ENCODE measurements around the gene PIK3CD. TPM values are rescaled to one million over a fixed set of nuclear protein-coding genes. Genes with fewer than 3 reads are reported as not detected.
"Not testable (repeated sequence)": the region's sequence is repeated elsewhere in the genome, so short reads cannot be mapped to it uniquely, and the experiment has no call there.

PIK3CD gene
- total RNA-seq, 2 experiments from 2014 or later = 222 to 242 TPM

DNA sequence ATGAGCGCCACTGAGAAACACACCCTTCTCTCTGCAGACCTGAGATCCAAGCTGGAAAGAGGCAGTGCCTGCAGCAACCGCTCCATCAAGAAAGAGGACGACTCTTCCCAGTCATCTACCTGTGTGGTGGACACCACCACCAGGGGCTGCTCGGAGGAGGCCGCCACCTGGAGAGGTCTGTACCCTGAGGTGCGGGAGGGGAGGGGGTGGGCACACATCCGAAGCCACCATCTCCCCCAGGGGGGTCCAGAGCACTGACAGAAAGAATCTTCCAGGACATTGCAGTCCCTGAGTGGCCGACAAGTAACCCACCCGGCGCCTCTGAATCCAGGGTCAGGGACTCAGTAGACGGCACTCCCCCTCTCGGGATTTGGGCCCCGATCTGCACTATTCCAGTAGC is 39.8 kb upstream of the PIK3CD start:
- ChIA-PET CTCF (interaction anchor here (0.6 to 2.4 kb wide), 4 partner anchors 15 to 35 kb away, joined by 3 to 6 read pairs (median 4); no protein-coding TSS in a partner anchor), POLR2A (no interaction called here)
- H3K36me3 Mint-ChIP-seq (ENCODE audit: low read depth) = peaks cover 2% of the 10 kb centered on the region

DNA sequence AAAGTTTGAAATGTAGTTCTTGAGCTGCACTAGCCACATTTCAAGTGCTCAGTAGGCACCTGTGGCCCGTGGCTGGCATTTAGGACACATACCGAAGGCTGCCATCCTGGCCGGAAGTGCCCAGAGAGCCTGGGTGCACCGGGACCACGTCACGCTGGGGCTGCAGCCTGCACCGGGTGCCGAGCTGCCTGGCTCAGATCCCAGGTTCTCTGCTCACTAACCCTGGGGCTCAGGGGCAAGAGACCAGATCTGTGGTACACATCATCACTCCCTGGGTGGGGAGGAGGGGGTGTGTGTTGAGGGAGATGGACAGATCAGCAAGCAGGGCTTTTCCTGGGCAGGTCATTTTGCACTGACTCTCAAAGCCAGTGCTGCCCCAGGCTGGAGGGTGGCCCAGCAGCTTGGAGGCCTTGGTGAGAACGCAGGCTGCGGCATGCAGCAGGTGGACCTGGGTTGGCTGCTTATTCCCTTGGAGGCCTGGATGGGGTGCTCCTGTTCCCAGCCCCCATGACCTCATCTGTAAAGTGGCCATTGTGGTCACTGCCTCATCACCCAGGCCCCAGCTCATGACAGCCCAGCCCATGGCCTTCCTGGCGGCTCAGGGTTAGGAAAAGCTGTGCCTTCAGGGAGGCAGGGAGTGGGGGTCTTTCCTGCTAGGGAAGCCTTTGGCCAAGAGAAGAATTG is 39.2 kb upstream of the PIK3CD start:
- DNase-seq = no peak
- ChIA-PET CTCF (interaction anchor here (0.6 to 2.4 kb wide), 4 partner anchors 15 to 34 kb away, joined by 3 to 6 read pairs (median 4); no protein-coding TSS in a partner anchor), POLR2A (no interaction called here)
- no peak overlapping the region for H3K27ac Mint-ChIP-seq
- no peak overlapping the region for H3K4me3 Mint-ChIP-seq
- no peaks in the 10 kb centered on the region for H3K4me1 Mint-ChIP-seq
- no peaks in the 10 kb centered on the region for H3K9me3 Mint-ChIP-seq
- H3K36me3 Mint-ChIP-seq (ENCODE audit: low read depth) = peaks cover 2% of the 10 kb centered on the region
- H3K27me3 Mint-ChIP-seq = no peaks in the 10 kb centered on the region

More for the DNA sequence above, 39.8 kb upstream of the PIK3CD start:
- Mint-ChIP-seq H3K9me3 (no peaks in the 10 kb centered on the region), H3K27ac (no peak overlapping the region), H3K27me3 (no peaks in the 10 kb centered on the region), H3K4me3 (no peak overlapping the region), H3K4me1 (no peaks in the 10 kb centered on the region)
- no peak for DNase-seq

DNA sequence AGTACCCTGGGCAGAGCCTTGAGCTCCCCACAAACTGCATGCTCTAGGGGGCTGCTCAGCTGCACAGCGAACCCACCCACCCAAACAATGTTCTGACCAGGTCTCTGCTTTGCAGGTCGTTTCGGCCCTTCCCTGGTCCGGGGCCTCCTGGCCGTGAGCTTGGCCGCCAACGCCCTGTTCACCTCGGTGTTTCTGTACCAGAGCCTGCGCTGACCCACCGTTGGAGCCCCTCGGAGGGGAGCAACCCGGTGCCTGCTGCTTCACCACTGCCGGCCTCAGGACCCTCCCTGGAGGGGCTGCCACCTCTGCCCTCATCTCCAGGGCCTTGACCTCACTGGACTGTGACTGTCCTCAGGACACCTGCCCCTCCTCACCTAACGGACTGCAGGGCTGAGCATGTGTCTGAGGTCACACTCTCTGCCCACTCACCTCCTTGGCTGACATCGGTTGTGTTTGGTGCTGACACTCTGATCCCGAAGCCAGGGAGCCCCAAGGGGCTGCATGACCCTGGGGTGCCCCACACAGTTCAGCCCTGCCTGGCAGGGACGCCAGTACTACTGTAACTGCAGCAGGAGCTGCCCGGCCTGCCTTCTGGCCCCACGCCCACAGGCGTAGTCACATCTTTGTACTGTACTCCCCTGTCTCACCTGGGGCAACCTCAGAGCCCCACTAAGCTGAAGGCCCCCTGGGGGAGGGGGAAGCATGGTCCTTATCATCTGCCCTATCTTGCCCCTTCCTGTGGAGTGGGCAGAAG is 38.5 kb upstream of the PIK3CD start:
- Mint-ChIP-seq H3K27ac (peak overlapping the region; percentile 46), H3K9me3 (no peaks in the 10 kb centered on the region), H3K4me1 (no peaks in the 10 kb centered on the region), H3K27me3 (no peaks in the 10 kb centered on the region), H3K4me3 (no peak overlapping the region), H3K36me3 (ENCODE audit: low read depth) (peaks cover 2% of the 10 kb centered on the region)
- ChIA-PET CTCF (interaction anchor here (1.3 kb wide), 1 partner anchor 23 kb away, joined by 5 read pairs; no protein-coding TSS in a partner anchor), POLR2A (no interaction called here)
- DNase-seq = no peak

DNA sequence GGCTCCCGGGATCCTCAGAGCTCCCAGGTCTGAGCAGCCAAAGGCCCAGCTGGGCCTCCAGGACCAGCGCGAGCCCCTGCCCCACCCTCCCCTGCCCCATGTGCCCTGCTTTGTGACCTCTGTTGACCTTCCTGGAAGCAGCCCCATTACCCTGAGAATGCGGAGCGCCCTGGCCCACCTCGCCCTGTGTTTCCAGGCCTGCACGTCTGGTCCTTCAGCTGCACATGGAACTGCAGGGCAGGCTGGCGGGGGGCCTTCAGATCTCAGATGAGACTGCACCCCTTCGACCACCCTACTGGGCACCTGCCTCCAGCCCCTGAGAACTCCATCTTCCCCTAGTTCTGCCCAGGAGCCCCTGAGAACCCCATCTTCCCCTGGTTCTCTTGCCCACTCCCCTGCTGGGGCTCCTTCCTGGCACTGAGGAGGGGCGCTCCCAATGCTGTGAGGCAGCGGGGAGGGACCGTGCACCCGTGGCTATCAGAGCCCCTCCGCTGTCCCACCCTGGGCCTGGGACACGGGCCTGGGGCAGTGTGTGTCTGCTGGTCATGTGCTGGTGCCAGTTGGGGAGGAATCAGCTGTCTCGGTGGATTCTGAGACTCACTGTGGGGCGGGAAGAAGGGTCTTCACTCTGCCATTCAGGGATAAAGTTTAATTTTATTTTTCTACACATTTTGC is 37.8 kb upstream of the PIK3CD start:
- Mint-ChIP-seq H3K27ac (no peak overlapping the region), H3K36me3 (ENCODE audit: low read depth) (peaks cover 2% of the 10 kb centered on the region), H3K4me1 (no peaks in the 10 kb centered on the region), H3K9me3 (no peaks in the 10 kb centered on the region), H3K27me3 (peaks cover under 1% of the 10 kb centered on the region), H3K4me3 (no peak overlapping the region)
- no peak for DNase-seq
- POLR2A ChIA-PET = no interaction called here
- CTCF ChIA-PET = interaction anchor here (1.3 kb wide), 1 partner anchor 53 kb away, joined by 4 read pairs; no protein-coding TSS in a partner anchor

DNA sequence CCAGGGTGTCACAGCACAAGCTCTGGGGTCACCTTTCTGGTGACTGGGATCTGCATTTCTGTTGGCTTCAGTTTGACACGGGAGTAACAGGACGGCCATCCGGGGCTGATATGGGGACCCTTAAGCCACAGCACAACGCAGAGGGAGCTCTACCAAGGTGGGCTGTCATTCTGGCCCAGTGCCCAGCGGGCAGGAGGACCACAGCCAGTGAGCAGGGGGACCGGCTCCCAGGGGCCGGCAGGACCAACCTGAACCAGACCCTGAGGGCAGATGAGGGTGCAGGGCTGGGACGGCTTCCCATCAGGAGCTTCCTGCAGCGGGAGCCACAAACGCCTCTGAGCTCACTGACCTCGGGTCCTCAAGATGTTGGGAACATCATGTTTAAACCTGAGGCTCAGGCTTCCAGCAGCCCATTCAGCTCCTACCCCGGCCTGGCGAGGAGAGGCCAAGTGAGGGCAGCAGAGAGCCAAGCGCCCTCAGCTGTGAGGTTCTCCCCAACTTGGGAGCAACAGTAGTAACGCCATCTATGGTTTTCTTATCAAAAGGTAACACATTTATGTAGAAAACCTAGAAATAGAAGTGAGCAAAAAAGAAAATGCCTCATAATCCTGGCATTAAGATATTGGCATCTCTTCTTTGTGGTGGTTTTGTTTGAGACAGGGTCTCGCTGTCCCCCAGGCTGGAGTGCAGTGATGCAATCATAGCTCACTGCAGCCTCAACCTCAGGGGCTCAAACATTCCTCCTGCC is 36.0 kb upstream of the PIK3CD start:
- Mint-ChIP-seq H3K9me3 (no peaks in the 10 kb centered on the region), H3K27ac (peak overlapping the region; percentile 25), H3K27me3 (peaks cover 5% of the 10 kb centered on the region), H3K4me1 (no peaks in the 10 kb centered on the region), H3K4me3 (no peak overlapping the region), H3K36me3 (ENCODE audit: low read depth) (peaks cover 2% of the 10 kb centered on the region)
- CTCF ChIA-PET = interaction anchor here (0.6 to 4.0 kb wide), 16 partner anchors 8 to 415 kb away, joined by 3 to 18 read pairs (median 4); no protein-coding TSS in a partner anchor
- DNase-seq = peak; percentile 72
- POLR2A ChIA-PET = interaction anchor here (0.6 kb wide), 1 partner anchor 37 kb away, joined by 4 read pairs; no protein-coding TSS in a partner anchor

DNA sequence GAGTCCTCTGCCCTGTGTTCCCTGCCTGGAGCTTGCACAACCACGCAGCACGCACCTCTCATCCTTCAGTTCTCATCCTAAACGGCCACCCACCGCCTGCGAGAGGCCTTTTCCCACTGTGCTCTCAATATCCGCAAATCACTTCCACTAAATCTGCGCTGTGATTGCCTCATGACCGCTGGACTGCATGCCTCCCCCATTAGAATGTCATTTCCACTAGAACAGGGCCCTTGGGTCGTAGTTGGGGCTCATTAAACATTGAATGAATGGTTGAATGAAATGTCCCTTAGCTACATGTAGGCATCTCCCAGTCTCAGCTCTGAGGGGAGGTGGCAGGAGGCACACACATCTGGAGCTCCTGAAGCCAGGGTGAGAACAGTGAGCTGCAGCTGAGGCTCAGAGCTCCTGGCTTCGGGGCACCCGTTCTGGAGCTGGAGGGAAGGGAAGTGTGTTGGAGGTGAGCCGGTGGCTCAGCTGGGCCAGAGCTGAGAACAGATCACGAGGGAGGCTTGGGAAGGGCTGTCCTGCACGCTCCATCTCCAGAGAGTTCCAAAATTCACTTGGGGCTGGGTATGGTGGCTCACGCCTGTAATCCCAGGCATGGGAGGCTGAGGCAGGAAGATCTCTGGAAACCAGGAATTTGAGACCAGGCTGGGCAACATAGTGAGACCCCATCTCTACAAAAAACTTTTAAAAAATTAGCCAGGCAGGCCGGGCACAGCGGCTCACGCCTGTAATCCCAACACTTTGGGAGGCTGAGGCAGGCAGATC is 32.4 kb upstream of the PIK3CD start:
- Mint-ChIP-seq H3K27ac (no peak overlapping the region), H3K9me3 (no peaks in the 10 kb centered on the region), H3K4me3 (no peak overlapping the region), H3K36me3 (ENCODE audit: low read depth) (no peaks in the 10 kb centered on the region), H3K4me1 (peaks cover 2% of the 10 kb centered on the region), H3K27me3 (peaks cover 13% of the 10 kb centered on the region)
- POLR2A ChIA-PET = no interaction called here
- CTCF ChIA-PET = interaction anchor here (4.0 kb wide), 1 partner anchor 8 kb away, joined by 18 read pairs; no protein-coding TSS in a partner anchor
- no peak for DNase-seq

DNA sequence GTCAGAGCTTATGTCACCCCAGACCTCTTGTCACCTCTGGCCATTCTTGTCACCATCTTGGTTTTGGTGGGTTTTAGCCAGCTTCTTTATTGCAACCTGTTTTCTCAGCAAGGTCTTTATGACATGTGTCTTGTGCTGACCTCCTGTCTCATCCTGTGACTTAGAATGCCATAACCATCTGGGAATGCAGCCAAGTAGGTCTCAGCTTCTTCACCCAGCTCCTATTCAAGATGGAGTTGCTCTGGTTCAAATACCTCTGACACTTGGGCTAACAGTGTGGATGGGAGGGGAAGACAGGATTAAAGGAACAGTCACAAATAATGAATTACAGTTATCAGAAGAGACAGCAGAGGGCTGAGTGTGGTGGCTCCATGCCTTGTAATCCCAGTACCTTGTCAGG is 30.5 kb upstream of the PIK3CD start:
- H3K4me3 Mint-ChIP-seq = no peak overlapping the region
- CTCF ChIA-PET = interaction anchor here (0.6 kb wide), 1 partner anchor 1939 kb away, joined by 3 read pairs; no protein-coding TSS in a partner anchor
- DNase-seq = no peak
- peaks cover 16% of the 10 kb centered on the region for H3K27me3 Mint-ChIP-seq
- no peaks in the 10 kb centered on the region for H3K9me3 Mint-ChIP-seq
- no peak overlapping the region for H3K27ac Mint-ChIP-seq
- POLR2A ChIA-PET = no interaction called here
- H3K4me1 Mint-ChIP-seq = peaks cover 9% of the 10 kb centered on the region
- H3K36me3 Mint-ChIP-seq (ENCODE audit: low read depth) = no peaks in the 10 kb centered on the region

DNA sequence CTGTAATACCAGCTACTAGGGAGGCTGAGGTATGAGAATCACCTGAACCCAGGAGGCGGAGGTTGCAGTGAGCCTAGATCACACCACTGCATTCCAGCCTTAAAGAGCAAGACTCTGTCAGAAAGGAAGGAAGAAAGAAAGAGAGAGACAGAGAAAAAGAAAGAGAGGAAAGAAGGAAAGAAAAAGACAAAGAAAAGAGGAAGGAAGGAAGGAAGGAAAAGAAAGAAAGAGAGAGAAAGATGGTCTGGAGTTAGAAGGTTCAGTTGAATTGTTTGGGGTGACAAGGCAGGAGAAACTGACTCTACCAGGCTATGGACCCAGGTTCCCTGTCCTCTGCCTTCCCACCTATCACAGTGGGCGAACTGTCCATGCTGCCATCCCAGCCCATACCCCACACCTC is 27.4 kb upstream of the PIK3CD start:
- peaks cover 29% of the 10 kb centered on the region for H3K4me1 Mint-ChIP-seq
- ChIA-PET CTCF (interaction anchor here (0.7 to 1.1 kb wide), 2 partner anchors 9 to 277 kb away, joined by 4 to 5 read pairs; no protein-coding TSS in a partner anchor), POLR2A (no interaction called here)
- H3K9me3 Mint-ChIP-seq = no peaks in the 10 kb centered on the region
- peaks cover 13% of the 10 kb centered on the region for H3K27me3 Mint-ChIP-seq
- DNase-seq = no peak
- H3K27ac Mint-ChIP-seq = no peak overlapping the region
- H3K36me3 Mint-ChIP-seq (ENCODE audit: low read depth) = peaks cover 3% of the 10 kb centered on the region
- H3K4me3 Mint-ChIP-seq = no peak overlapping the region

DNA sequence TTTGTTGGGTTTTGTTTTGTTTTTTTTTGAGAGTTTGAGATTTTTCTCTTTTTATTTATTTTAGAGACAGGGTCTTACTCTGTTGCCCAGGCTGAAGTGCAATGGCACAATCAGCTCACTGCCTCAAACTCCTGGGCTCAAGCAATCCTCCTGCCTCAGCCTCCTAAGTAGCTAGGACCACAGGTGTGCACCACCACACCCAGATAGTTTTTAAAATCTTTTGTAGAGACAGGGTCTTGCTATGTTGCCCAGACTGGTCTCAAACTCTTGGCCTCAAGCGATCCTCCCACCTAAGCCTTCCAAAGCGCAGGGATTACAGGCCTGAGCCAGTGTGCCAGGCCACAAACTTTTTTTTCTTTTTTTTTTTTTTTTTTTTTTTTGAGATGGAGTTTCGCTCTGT is 26.5 kb upstream of the PIK3CD start:
- peaks cover 12% of the 10 kb centered on the region for H3K27me3 Mint-ChIP-seq
- H3K9me3 Mint-ChIP-seq; H3K4me3 Mint-ChIP-seq; H3K36me3 Mint-ChIP-seq (ENCODE audit: low read depth); POLR2A ChIA-PET; H3K27ac Mint-ChIP-seq; DNase-seq: not testable (repeated sequence)
- CTCF ChIA-PET = interaction anchor here (0.6 to 2.7 kb wide), 3 partner anchors 95 to 577 kb away, joined by 3 to 12 read pairs (median 4); no protein-coding TSS in a partner anchor
- H3K4me1 Mint-ChIP-seq = peaks cover 29% of the 10 kb centered on the region

DNA sequence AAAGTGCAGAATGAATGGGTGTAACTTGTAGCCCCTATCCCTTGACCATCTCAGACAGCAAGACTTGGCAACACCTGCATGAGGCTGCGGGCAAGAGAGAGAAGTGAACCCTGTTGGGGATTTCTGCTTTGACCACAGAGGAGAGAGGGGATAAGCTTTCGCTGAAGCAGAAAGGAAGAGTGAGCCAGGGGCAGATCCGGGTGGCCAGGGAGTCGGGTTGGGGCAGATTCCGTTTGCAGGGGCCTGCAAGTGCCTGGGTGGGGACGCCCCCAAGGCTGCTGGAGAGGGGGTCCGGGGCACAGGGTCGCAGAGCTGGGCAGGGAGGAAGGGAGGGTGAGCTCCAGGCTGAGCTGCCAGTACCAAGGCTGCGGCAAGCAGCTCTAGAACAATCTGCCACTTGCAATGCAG is 25.3 kb upstream of the PIK3CD start:
- Mint-ChIP-seq H3K27me3 (peaks cover 12% of the 10 kb centered on the region), H3K9me3 (no peaks in the 10 kb centered on the region), H3K4me1 (peaks cover 32% of the 10 kb centered on the region), H3K27ac (peak overlapping the region; percentile 82), H3K4me3 (peak overlapping the region; percentile 75), H3K36me3 (ENCODE audit: low read depth) (peaks cover 16% of the 10 kb centered on the region)
- peak; percentile 24 for DNase-seq
- ChIA-PET CTCF (interaction anchor here (0.6 to 7.1 kb wide), 51 partner anchors 9 to 868 kb away, joined by 3 to 81 read pairs (median 4); partner anchors contain the start of genes KIF1B and PIK3CD), POLR2A (no interaction called here)

DNA sequence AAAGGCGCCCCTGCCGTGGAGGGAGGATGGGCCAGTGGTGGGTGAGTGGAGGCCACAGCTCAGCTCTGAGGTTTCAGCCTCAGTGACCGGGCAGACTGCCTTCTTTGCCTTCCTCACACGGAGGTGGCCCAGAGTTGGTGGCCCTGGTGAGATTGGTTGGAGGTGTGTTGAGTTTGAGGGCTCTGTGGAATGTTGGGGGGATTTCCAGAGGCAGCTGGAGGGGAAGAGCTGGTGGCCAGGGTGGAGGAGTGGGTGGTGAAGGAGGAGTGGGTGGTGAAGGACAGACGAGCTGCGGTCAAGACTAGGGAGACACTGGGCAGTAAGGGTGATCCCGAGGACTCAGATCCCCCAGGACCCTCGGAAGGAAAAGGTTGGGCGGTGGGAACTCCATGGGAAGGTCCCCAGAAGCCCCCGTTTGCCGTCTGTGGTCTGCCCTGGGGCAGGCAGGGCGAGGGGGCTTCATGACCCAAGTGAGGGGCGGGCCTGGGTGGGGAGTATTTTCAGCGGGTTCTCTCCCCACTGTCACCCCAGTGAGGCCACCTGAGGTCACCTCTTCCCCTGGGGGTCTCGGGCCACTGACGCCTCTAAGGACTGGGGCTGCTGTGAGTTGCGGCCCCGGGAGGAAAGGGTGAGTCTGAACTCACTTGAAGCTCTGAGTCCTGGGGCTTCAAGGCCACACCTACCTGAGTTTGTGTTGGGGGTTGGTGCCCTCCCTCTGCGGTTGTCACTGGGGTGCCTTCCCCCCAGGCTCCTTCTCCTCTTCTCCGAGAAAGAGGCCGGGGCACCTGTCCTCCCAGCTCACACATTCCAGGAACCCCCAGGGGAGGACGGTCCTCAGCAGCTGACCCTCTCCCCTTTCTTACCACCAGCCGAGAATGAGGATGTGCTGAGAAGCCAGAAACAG is 22.7 kb upstream of the PIK3CD start:
- POLR2A ChIA-PET = interaction anchor here (1.4 to 1.9 kb wide), 2 partner anchors 25 to 89 kb away, joined by 5 to 15 read pairs; no protein-coding TSS in a partner anchor
- no peaks in the 10 kb centered on the region for H3K9me3 Mint-ChIP-seq
- peaks cover 55% of the 10 kb centered on the region for H3K4me1 Mint-ChIP-seq

More for the DNA sequence above, 22.7 kb upstream of the PIK3CD start:
- H3K27ac Mint-ChIP-seq = peak overlapping the region; percentile 98
- peak overlapping the region; percentile 95 for H3K4me3 Mint-ChIP-seq
- DNase-seq = peak; percentile 79
- H3K27me3 Mint-ChIP-seq = peaks cover 6% of the 10 kb centered on the region
- CTCF ChIA-PET = interaction anchor here (0.6 to 7.1 kb wide), 12 partner anchors 13 to 804 kb away, joined by 3 to 81 read pairs (median 8); partner anchors contain the start of gene PIK3CD
- peaks cover 39% of the 10 kb centered on the region for H3K36me3 Mint-ChIP-seq (ENCODE audit: low read depth)

Data from activated CD4-positive, alpha-beta T cell treated with anti-CD3 and anti-CD28 coated beads, Interleukin-2, amount 10 ng/mL, durations not matched to agents 7 days and 5 days (primary cell).